Heart left ventricle (tissue), 13 donors: ENCODE measurements around the gene HOXA2.

Experiments used
- CTCF ChIP-seq, 12 donors: fragments of 200-600 bp; sonication (generic) in 4 of 12; IDR thresholded peaks; one replicate each; pipeline versions ENCODE4 v1.5.0 to v1.8.0; 2018 to 2022; ENCODE audit warnings: antibody characterized with exemption in 12 of 12, mild to moderate bottlenecking in 5 of 12
- POLR2A ChIP-seq, 2 donors: fragments of 450-650 bp; IDR thresholded peaks; one replicate each; pipeline ENCODE4 v1.6.1; 2017; ENCODE audit warnings: antibody characterized with exemption in 2 of 2, mild to moderate bottlenecking in 2 of 2, moderate library complexity in 2 of 2
- donor health status: ischemic (EF 13 %, LVEDD 7.1; RV severe dilation, severe dysfunction).
- donor health status: DM: no; HTN: yes; CAD: no.
- donor health status: DM: no; HTN: no; CAD: no.
- donor health status: ischemic (EF 25% LVEDD 6.9; RV normal size, moderate dysfunction).
- donor health status: ischemic (EF 25% LVEDD 5.7; RV mildly dilated, moderate dysfunction).
- donor health status: ischemic (EF 35%, LVEDD 5.7; RV mildly dilated, moderate dysfunction).
- donor health status: nonischemic (EF 11% LVEDD 7.7; RV severe dilation, severe dysfunction).
- donor health status: DM: yes; HTN: yes; CAD: no.
- donor health status: PGD.
- donor health status: ischemic (EF 29% LVEDD 5.4; RV normal size, mild dysfunction).
- donor health status: nonischemic (EF 23%, LVEDD 6.1; RV moderate dilation, normal function).

GRCh38 chr7:27128034-27128433, 25.6 kb upstream of the HOXA2 start:
- no peak for TF ChIP-seq POLR2A (IDR thresholded peaks at IDR 0.05)
- TF ChIP-seq CTCF (IDR thresholded peaks at IDR 0.05): no peak
